ENCODE data around the gene AMPH. TPM values are rescaled to one million over a fixed set of nuclear protein-coding genes. Genes with fewer than 3 reads are reported as not detected.
A peak's percentile ranks its signal among the peaks of the same experiment; 100 is the strongest.

Gene AMPH
- total and polyA plus RNA-seq, 9 of the 15 experiments (the other 6 are each of a cell fraction or from before 2014, with no cell fraction given): 0.03 to 0.35 TPM; not detected in 7

GRCh38 chr7:38677981-38678697 is 47.0 kb upstream of the AMPH start:
- H3K9me1 ChIP-seq (ENCODE audit: control insufficient read depth, insufficient read depth, low read length): no peaks in the 10 kb centered on the region
- H3K36me3 ChIP-seq (ENCODE audit: control insufficient read depth, insufficient read depth, low read length): no peaks in the 10 kb centered on the region
- no peak overlapping the region for H3K4me2 ChIP-seq (ENCODE audit: insufficient read depth, low read length)
- CTCF ChIA-PET (ENCODE audit: low intra/inter-chr PET ratio): no interaction called here
- TF ChIP-seq MECOM (CRISPR knock-in tag; IDR thresholded peaks at IDR 0.05): no peak
- no peak for TF ChIP-seq FOXO4 (CRISPR knock-in tag; IDR thresholded peaks at IDR 0.05)
- TF ChIP-seq PHF8 (IDR thresholded peaks at IDR 0.05; ENCODE audit: borderline replicate concordance, low read length): no peak
- peak; percentile 46; the same call in 1 of the 2 replicates for TF ChIP-seq CEBPB (tag; IDR thresholded peaks at IDR 0.05)
- TF ChIP-seq, protein P1, sequence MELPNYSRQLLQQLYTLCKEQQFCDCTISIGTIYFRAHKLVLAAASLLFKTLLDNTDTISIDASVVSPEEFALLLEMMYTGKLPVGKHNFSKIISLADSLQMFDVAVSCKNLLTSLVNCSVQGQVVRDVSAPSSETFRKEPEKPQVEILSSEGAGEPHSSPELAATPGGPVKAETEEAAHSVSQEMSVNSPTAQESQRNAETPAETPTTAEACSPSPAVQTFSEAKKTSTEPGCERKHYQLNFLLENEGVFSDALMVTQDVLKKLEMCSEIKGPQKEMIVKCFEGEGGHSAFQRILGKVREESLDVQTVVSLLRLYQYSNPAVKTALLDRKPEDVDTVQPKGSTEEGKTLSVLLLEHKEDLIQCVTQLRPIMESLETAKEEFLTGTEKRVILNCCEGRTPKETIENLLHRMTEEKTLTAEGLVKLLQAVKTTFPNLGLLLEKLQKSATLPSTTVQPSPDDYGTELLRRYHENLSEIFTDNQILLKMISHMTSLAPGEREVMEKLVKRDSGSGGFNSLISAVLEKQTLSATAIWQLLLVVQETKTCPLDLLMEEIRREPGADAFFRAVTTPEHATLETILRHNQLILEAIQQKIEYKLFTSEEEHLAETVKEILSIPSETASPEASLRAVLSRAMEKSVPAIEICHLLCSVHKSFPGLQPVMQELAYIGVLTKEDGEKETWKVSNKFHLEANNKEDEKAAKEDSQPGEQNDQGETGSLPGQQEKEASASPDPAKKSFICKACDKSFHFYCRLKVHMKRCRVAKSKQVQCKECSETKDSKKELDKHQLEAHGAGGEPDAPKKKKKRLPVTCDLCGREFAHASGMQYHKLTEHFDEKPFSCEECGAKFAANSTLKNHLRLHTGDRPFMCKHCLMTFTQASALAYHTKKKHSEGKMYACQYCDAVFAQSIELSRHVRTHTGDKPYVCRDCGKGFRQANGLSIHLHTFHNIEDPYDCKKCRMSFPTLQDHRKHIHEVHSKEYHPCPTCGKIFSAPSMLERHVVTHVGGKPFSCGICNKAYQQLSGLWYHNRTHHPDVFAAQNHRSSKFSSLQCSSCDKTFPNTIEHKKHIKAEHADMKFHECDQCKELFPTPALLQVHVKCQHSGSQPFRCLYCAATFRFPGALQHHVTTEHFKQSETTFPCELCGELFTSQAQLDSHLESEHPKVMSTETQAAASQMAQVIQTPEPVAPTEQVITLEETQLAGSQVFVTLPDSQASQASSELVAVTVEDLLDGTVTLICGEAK (IDR thresholded peaks at IDR 0.05): no peak
- TF ChIP-seq, protein P1 (CRISPR knock-in tag; IDR thresholded peaks at IDR 0.05): no peak
- no peak for TF ChIP-seq MCM2 (IDR thresholded peaks at IDR 0.05; ENCODE audit: low read depth)
- H3K27me3 ChIP-seq (ENCODE audit: control insufficient read depth in 2 of 2, insufficient read depth in 2 of 2, low read length in 2 of 2): peaks cover 0 to 10% of the 10 kb centered on the region in 2 experiments; a peak in 3 of 5 replicates
- WGBS (ENCODE audit: insufficient coverage, low coverage, missing lambda C conversion rate): 1% methylated on average over 5 of the region's 5 CpGs
- DNase-seq (ENCODE audit: extremely low read depth in 1 of 4, low spot score in 3 of 4): no peak
- no peaks in the 10 kb centered on the region for H3K4me1 ChIP-seq (replicated peaks in 1 of 2; ENCODE audit: control insufficient read depth in 2 of 2, insufficient read depth in 2 of 2, low read length in 2 of 2)
- POLR2A ChIA-PET: interaction anchor here (0.6 to 0.7 kb wide), 3 partner anchors 876 to 1271 kb away, joined by 3 to 4 read pairs (median 3); no protein-coding TSS in a partner anchor
- intact Hi-C loops (cut with micrococcal nuclease) (no loop called here), in situ Hi-C loops (cut with MboI) (no loop called here)
- H3K79me2 ChIP-seq (ENCODE audit: control insufficient read depth, insufficient read depth, low read length): no peaks in the 10 kb centered on the region
- no peak overlapping the region for H2AFZ ChIP-seq (ENCODE audit: low read depth, low read length)
- no peak overlapping the region for H3K9ac ChIP-seq (ENCODE audit: insufficient read depth in 1 of 2, low read depth in 2 of 2, low read length in 2 of 2)
- no peak for FAIRE-seq
- BruUV-seq (replicated peaks): no TSS peak
- no peak for ATAC-seq
- no peaks in the 10 kb centered on the region for H3K9me3 ChIP-seq (replicated peaks; ENCODE audit: control insufficient read depth, insufficient read depth, low read depth, low read length)
- H4K20me1 ChIP-seq (replicated peaks; ENCODE audit: control insufficient read depth, insufficient read depth, low read length): no peaks in the 10 kb centered on the region; the same call in 1 of the 2 replicates
- no peak overlapping the region for H3K4me3 ChIP-seq
- H3K27ac ChIP-seq (ENCODE audit: extremely low read depth, low read depth, low read length): no peak overlapping the region

Data from K562 (cell line).